Thyroid gland (tissue), 4 donors: ENCODE results near the gene HYOU1. TPM values are rescaled to one million over a fixed set of nuclear protein-coding genes. Genes with fewer than 3 reads are reported as not detected.
"Not testable (repeated sequence)": the region's sequence is repeated elsewhere in the genome, so short reads cannot be mapped to it uniquely, and the experiment has no call there.

Experiments used
- DNase-seq, 2 donors: peaks; one replicate each; pipeline ENCODE4 v3.0.0-alpha.2; 2019
- H3K27ac ChIP-seq, 3 donors: fragments of 200-600 bp; sonication (generic); 1 replicate in 2 of 3; 2 replicates in 1 of 3; pipeline ENCODE4 v1.5.1; 2016 to 2019; ENCODE audit warnings: mild to moderate bottlenecking in 1 of 3, moderate library complexity in 1 of 3
- H3K27me3 ChIP-seq: fragments of 200-600 bp; sonication (generic); one replicate; pipeline ENCODE4 v1.5.1; 2019
- H3K36me3 ChIP-seq, 2 donors: fragments of 200-600 bp; sonication (generic); one replicate each; pipeline ENCODE4 v1.5.1; 2016 to 2019
- H3K4me1 ChIP-seq, 2 donors: fragments of 200-600 bp; sonication (generic); one replicate each; pipeline ENCODE4 v1.5.1; 2017 to 2019
- H3K4me3 ChIP-seq, 3 donors: fragments of 200-600 bp; sonication (generic); replicated peaks in 1 of 3; 1 replicate in 2 of 3; 2 replicates in 1 of 3; pipeline ENCODE4 v1.5.1; 2016; ENCODE audit warnings: mild to moderate bottlenecking in 1 of 3
- H3K9me3 ChIP-seq: fragments of 200-600 bp; sonication (generic); one replicate; pipeline ENCODE4 v1.5.1; 2017
- POLR2A ChIP-seq, 2 donors: fragments of 450-650 bp; IDR thresholded peaks; one replicate each; pipeline ENCODE4 v1.6.1; 2017; ENCODE audit warnings: antibody characterized with exemption in 2 of 2, mild to moderate bottlenecking in 2 of 2, moderate library complexity in 1 of 2
- WGBS, 2 donors: methylation state at CpG; one replicate each; pipeline ENCODE4 v1.1.5; 2017; 5-methylcytosine and 5-hydroxymethylcytosine counted together
- intact Hi-C: fragments of 100-400 bp; cut with DNase I; formaldehyde crosslinking; loops from one replicate; pipeline ENCODE4 v1.15.1; 2023
- total RNA-seq, 4 donors: library from RNA; depleted of rRNA; stranded (reverse); fragments of >200 nt; gene quantifications; one replicate each; pipeline ENCODE4 v1.2.3, GENCODE V29; 2016
- TF ChIP-seq, protein P1 (sequence below), 6 experiments: fragments of 200-600 bp in 3 of 6; fragments of 450-650 bp in 3 of 6; sonication (generic) in 3 of 6; IDR thresholded peaks; one replicate each; pipeline ENCODE4 v1.5.1; 2016 to 2019; ENCODE audit warnings: antibody characterized with exemption in 6 of 6, mild to moderate bottlenecking in 2 of 6, inconsistent platforms in 1 of 6, moderate library complexity in 1 of 6

The HYOU1 gene
- total RNA-seq, result 100 to 1,000 TPM; 145 to 369 (median 320) TPM

- intact Hi-C loops, result no loop called here
- TF ChIP-seq, protein P1, sequence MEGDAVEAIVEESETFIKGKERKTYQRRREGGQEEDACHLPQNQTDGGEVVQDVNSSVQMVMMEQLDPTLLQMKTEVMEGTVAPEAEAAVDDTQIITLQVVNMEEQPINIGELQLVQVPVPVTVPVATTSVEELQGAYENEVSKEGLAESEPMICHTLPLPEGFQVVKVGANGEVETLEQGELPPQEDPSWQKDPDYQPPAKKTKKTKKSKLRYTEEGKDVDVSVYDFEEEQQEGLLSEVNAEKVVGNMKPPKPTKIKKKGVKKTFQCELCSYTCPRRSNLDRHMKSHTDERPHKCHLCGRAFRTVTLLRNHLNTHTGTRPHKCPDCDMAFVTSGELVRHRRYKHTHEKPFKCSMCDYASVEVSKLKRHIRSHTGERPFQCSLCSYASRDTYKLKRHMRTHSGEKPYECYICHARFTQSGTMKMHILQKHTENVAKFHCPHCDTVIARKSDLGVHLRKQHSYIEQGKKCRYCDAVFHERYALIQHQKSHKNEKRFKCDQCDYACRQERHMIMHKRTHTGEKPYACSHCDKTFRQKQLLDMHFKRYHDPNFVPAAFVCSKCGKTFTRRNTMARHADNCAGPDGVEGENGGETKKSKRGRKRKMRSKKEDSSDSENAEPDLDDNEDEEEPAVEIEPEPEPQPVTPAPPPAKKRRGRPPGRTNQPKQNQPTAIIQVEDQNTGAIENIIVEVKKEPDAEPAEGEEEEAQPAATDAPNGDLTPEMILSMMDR (IDR thresholded peaks at IDR 0.05), result peak in 2 of 6 experiments; percentile 17 to 19
- peak in 1 of 2 donors; percentile 82 for TF ChIP-seq POLR2A (IDR thresholded peaks at IDR 0.05)
- no peaks in the 10 kb centered on the region for H3K9me3 ChIP-seq
- H3K27ac ChIP-seq, result peak within 1 kb of the TSS; percentile 67 to 85 (median 78)
- H3K4me1 ChIP-seq, result peaks cover 14 to 19% of the 10 kb centered on the region in 2 donors
- H3K27me3 ChIP-seq, result no peaks in the 10 kb centered on the region
- peaks cover 31 to 32% of the 10 kb centered on the region in 2 donors for H3K36me3 ChIP-seq
- peak within 1 kb of the TSS; percentile 80 to 99 (median 93) for H3K4me3 ChIP-seq
- DNase-seq, result peak; percentile 99
- WGBS, 2 donors, result 0% methylated on average over 38 to 39 of the region's 79 CpGs
Observed at GRCh38 chr11:119057000-119057769, at the start of gene HYOU1. Gene HYOU1, minus strand, starts transcription at chr11:119057205. Its CDS starts 1,045 bp downstream, at chr11:119056160.

DNA sequence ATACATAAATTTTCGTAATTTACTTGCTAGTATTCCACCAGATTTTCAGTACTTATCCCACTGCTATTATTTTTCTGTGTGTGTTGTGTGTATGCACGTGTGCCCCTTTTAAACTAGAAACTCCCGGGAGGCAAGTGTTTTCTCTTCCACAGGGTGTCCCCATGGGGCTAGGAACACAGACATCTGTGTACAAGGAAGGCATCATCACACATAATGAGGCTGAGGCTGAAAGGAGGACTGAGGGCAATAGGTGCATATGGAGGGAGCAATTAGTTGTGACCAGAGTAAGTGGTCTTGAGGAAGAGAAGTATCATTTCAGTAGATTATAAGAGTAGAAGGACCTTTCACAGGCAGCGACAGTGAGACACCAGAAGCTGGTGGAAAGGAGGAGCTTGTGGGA, 46.8 kb upstream of the HYOU1 start:
- Histone ChIP-seq H3K9me3 (no peaks in the 10 kb centered on the region), H3K4me3 (no peak overlapping the region), H3K27ac (no peak overlapping the region), H3K27me3 (no peaks in the 10 kb centered on the region), H3K36me3 (no peaks in the 10 kb centered on the region), H3K4me1 (peaks cover 25 to 39% of the 10 kb centered on the region in 2 donors)
- DNase-seq, result no peak
- TF ChIP-seq, protein P1 (IDR thresholded peaks at IDR 0.05), result no peak
- no peak for TF ChIP-seq POLR2A (IDR thresholded peaks at IDR 0.05)
- intact Hi-C loops, result no loop called here
- 61 to 66% methylated on average over 4 of the region's 4 CpGs for WGBS, 2 donors

DNA sequence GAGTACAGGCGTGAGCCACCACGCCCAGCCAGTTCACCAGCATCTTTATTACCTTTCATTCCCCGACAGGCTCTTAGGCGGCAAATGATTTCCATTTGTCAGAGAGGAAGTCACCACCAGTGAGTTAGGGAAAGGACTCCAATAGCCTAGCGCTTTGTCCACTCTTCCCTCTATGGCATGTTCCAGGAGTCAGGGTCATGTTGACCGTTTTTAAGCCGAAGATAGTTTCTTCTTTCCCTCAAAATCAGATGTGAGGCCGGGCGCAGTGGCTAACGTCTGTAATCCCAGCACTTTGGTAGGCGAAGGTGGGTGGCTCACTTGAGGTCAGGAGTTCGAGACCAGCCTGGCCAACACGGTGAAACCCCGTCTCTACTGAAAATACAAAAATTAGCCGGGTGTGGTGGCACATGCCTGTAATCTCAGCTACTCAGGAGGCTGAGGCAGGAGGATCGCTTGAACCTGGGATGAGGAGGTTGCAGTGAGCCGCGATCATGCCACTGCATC, 46.2 kb upstream of the HYOU1 start:
- H3K4me1 ChIP-seq, result peaks cover 22 to 34% of the 10 kb centered on the region in 2 donors
- 81 to 94% methylated on average over 18 of the region's 18 CpGs for WGBS, 2 donors
- H3K27ac ChIP-seq, result peak overlapping the region in 2 of 3 donors; percentile 85 to 91
- H3K36me3 ChIP-seq, intact Hi-C loops, H3K27me3 ChIP-seq, DNase-seq, H3K9me3 ChIP-seq, H3K4me3 ChIP-seq: not testable (repeated sequence)

- TF ChIP-seq POLR2A (IDR thresholded peaks at IDR 0.05), result peak in 1 of 2 donors; percentile 50
- TF ChIP-seq, protein P1 (IDR thresholded peaks at IDR 0.05), result peak in 1 of 6 experiments; percentile 2
- peak within 1 kb of the TSS; percentile 85 to 91 (median 88) for H3K27ac ChIP-seq
- peaks cover 17 to 30% of the 10 kb centered on the region in 2 donors for H3K4me1 ChIP-seq
- no peaks in the 10 kb centered on the region for H3K9me3 ChIP-seq
- H3K27me3 ChIP-seq, result no peaks in the 10 kb centered on the region
- 1% methylated on average over 24 to 32 of the region's 32 CpGs for WGBS, 2 donors
- peak; percentile 90 to 91 for DNase-seq
- intact Hi-C loops, result no loop called here
- peak within 1 kb of the TSS; percentile 35 to 74 (median 59) for H3K4me3 ChIP-seq
- peaks cover 9 to 11% of the 10 kb centered on the region in 2 donors for H3K36me3 ChIP-seq
Observed at GRCh38 chr11:119101759-119102423, 44.9 kb upstream of the HYOU1 start, which contains the start of gene DPAGT1. Gene DPAGT1, minus strand, starts transcription at chr11:119101853. Its CDS starts 198 bp downstream, at chr11:119101655.

- Histone ChIP-seq H3K27me3 (no peaks in the 10 kb centered on the region), H3K36me3 (peaks cover 9 to 11% of the 10 kb centered on the region in 2 donors), H3K27ac (peak overlapping the region; percentile 85 to 91 (median 88)), H3K9me3 (no peaks in the 10 kb centered on the region), H3K4me3 (peak overlapping the region; percentile 35 to 74 (median 59)), H3K4me1 (peaks cover 12 to 23% of the 10 kb centered on the region in 2 donors)
- intact Hi-C loops, result no loop called here
- TF ChIP-seq, protein P1 (IDR thresholded peaks at IDR 0.05), result no peak
- TF ChIP-seq POLR2A (IDR thresholded peaks at IDR 0.05), result no peak
- WGBS, 2 donors, result 3% methylated on average over 19 to 26 of the region's 29 CpGs
- DNase-seq, result no peak
Observed at GRCh38 chr11:119100994-119101758, 44.2 kb upstream of the HYOU1 start.
